PC-9 (cell line): ENCODE results near the gene BAD. TPM values are rescaled to one million over a fixed set of nuclear protein-coding genes. Genes with fewer than 3 reads are reported as not detected.

Experiments used
- BruUV-seq: library from RNA; stranded (reverse); fragments of 400-500 nt; replicated peaks from 2 replicates; lab custom pipeline; 2021; lab: Mats Ljungman, UMichigan
- CTCF ChIA-PET: fragments of 300-600 bp; sonication (Branson Sonifier 250); formaldehyde crosslinking; loops from one replicate; lab custom pipeline; 2022; ENCODE audit warnings: antibody characterized with exemption; lab: Charles Lee
- POLR2A ChIA-PET: fragments of 300-600 bp; sonication (Branson Sonifier 250); formaldehyde crosslinking; loops from one replicate; lab custom pipeline; 2022; ENCODE audit warnings: antibody characterized with exemption; ENCODE audit not compliant: unreplicated experiment; lab: Charles Lee
- DNase-seq, 2 experiments: peaks; one replicate each; pipeline versions ENCODE4 v3.0.0 to v3.0.0-alpha.2; 2015 to 2022; ENCODE audit warnings: mixed read lengths in 1 of 2
- H2AFZ ChIP-seq: fragments of 200-600 bp; sonication (generic); 2 replicates; pipeline ENCODE4 v1.8.1; 2017; ENCODE audit warnings: antibody characterized with exemption
- H3F3A ChIP-seq: fragments of 200-600 bp; sonication (generic); 2 replicates; pipeline ENCODE4 v1.8.1; 2017; ENCODE audit warnings: antibody characterized with exemption, mild to moderate bottlenecking, low read depth; ENCODE audit not compliant: insufficient read depth
- H3K27ac ChIP-seq: fragments of 200-600 bp; sonication (generic); 2 replicates; pipeline ENCODE4 v1.6.1; 2016; ENCODE audit warnings: mixed run types
- H3K27me3 ChIP-seq: fragments of 200-600 bp; sonication (generic); 2 replicates; pipeline ENCODE4 v1.6.1; 2016; ENCODE audit warnings: low read depth, mixed run types; ENCODE audit not compliant: insufficient read depth
- H3K36me3 ChIP-seq: fragments of 200-600 bp; sonication (generic); 2 replicates; pipeline ENCODE4 v1.6.1; 2016; ENCODE audit warnings: low read depth, mixed run types
- H3K4me1 ChIP-seq: fragments of 200-600 bp; sonication (generic); replicated peaks from 2 replicates; pipeline ENCODE4 v1.6.1; 2016; ENCODE audit warnings: mixed run types; ENCODE audit not compliant: insufficient read depth
- H3K4me2 ChIP-seq: fragments of 200-600 bp; sonication (generic); 2 replicates; pipeline ENCODE4 v1.6.1; 2017; ENCODE audit warnings: mixed run types
- H3K4me3 ChIP-seq: fragments of 200-600 bp; sonication (generic); 2 replicates; pipeline ENCODE4 v1.6.1; 2016; ENCODE audit warnings: mixed run types
- H3K79me2 ChIP-seq: fragments of 200-600 bp; sonication (generic); 2 replicates; pipeline ENCODE4 v1.6.1; 2017; ENCODE audit warnings: low read depth, mixed run types
- H3K9me2 ChIP-seq: fragments of 200-600 bp; sonication (generic); 2 replicates; pipeline ENCODE4 v1.8.1; 2017; ENCODE audit warnings: mild to moderate bottlenecking; ENCODE audit not compliant: insufficient read depth
- H3K9me3 ChIP-seq: fragments of 200-600 bp; sonication (generic); 2 replicates; pipeline ENCODE4 v1.8.1; 2016; ENCODE audit warnings: low read depth; ENCODE audit not compliant: insufficient read depth
- H4K20me1 ChIP-seq: fragments of 200-600 bp; sonication (generic); 2 replicates; pipeline ENCODE4 v1.8.1; 2017; ENCODE audit not compliant: insufficient read depth
- CTCF ChIP-seq: fragments of 200-600 bp; sonication (generic); conservative IDR thresholded peaks from 2 replicates; pipeline ENCODE4 v1.6.1; 2017; ENCODE audit warnings: mixed run types, antibody characterized with exemption, mild to moderate bottlenecking, moderate library complexity
- EZH2 ChIP-seq: fragments of 200-600 bp; sonication (generic); IDR thresholded peaks from 2 replicates; pipeline ENCODE4 v1.8.0; 2017; ENCODE audit warnings: antibody characterized with exemption, low read depth
- intact Hi-C: fragments of 100-400 bp; cut with micrococcal nuclease; formaldehyde crosslinking; loops from one replicate; pipeline ENCODE4 v1.10.0; 2022; ENCODE audit not compliant: unreplicated experiment
- total RNA-seq: library from RNA; stranded (reverse); gene quantifications from 2 replicates; pipeline ENCODE4 v1.2.3, GENCODE V29; 2021

BAD gene
- total RNA-seq, 1 experiment from 2014 or later: 94.3 TPM

- BruUV-seq: no TSS peak
- no peak overlapping the region for H2AFZ ChIP-seq
- peak overlapping the region; percentile 41 for H3K27ac ChIP-seq
- H3K9me3 ChIP-seq: no peaks in the 10 kb centered on the region
- no peaks in the 10 kb centered on the region for H3K27me3 ChIP-seq
- intact Hi-C loops: loop anchor here (2.0 kb wide), 3 partner anchors 42 to 82 kb away; partner anchors contain the start of genes RPS6KA4 and VEGFB
- H3K4me1 ChIP-seq: peaks cover 28% of the 10 kb centered on the region
- no peaks in the 10 kb centered on the region for H3K36me3 ChIP-seq
- ChIA-PET POLR2A (interaction anchor here (0.6 to 1.0 kb wide), 3 partner anchors 26 to 78 kb away, joined by 3 to 7 read pairs (median 4); partner anchors contain the start of genes PRDX5 and TRMT112), CTCF (interaction anchor here (0.6 to 1.6 kb wide), 8 partner anchors 9 to 373 kb away, joined by 3 to 14 read pairs (median 8); partner anchors contain the start of gene PRDX5)
- peak; percentile 85 to 97 for DNase-seq
- no peaks in the 10 kb centered on the region for H3K9me2 ChIP-seq
- TF ChIP-seq CTCF (no peak), EZH2 (no peak)
- no peaks in the 10 kb centered on the region for H4K20me1 ChIP-seq
- H3K4me3 ChIP-seq: no peak overlapping the region
- H3K79me2 ChIP-seq: peaks cover 21% of the 10 kb centered on the region
- H3F3A ChIP-seq: peaks cover 43% of the 10 kb centered on the region
- H3K4me2 ChIP-seq: peak overlapping the region; percentile 41
Observed at GRCh38 chr11:64276653-64277431, 7.6 kb downstream of the BAD start.

GRCh38 chr11:64275841-64276240, 8.6 kb downstream of the BAD start:
- ChIA-PET POLR2A (interaction anchor here (0.7 kb wide), 2 partner anchors 27 to 662 kb away, joined by 7 to 18 read pairs; no protein-coding TSS in a partner anchor), CTCF (interaction anchor here (1.0 to 1.6 kb wide), 3 partner anchors 29 to 56 kb away, joined by 3 to 13 read pairs (median 5); partner anchors contain the start of gene PRDX5)
- intact Hi-C loops: loop anchor here (2.0 kb wide), 3 partner anchors 41 to 83 kb away; partner anchors contain the start of genes RPS6KA4 and VEGFB
- no peak overlapping the region for H3K4me3 ChIP-seq
- H3K27ac ChIP-seq: 0 out of 2 replicates have a peak overlapping the region, but pooled peaks have one; percentile 27
- no peak for TF ChIP-seq EZH2
- TF ChIP-seq CTCF: no peak
- no peaks in the 10 kb centered on the region for H3K27me3 ChIP-seq
- TSS peak; percentile 13 for BruUV-seq
- no peaks in the 10 kb centered on the region for H4K20me1 ChIP-seq
- H3K4me1 ChIP-seq: peaks cover 29% of the 10 kb centered on the region
- peaks cover 25% of the 10 kb centered on the region for H3K79me2 ChIP-seq
- H3F3A ChIP-seq: peaks cover 49% of the 10 kb centered on the region
- H3K4me2 ChIP-seq: no peak overlapping the region
- no peak overlapping the region for H2AFZ ChIP-seq
- DNase-seq: peak in 1 of 2 experiments; percentile 26
- H3K9me2 ChIP-seq: no peaks in the 10 kb centered on the region
- no peaks in the 10 kb centered on the region for H3K9me3 ChIP-seq
- H3K36me3 ChIP-seq: no peaks in the 10 kb centered on the region

- no peak overlapping the region for H3K27ac ChIP-seq
- H3K4me1 ChIP-seq: peaks cover 29% of the 10 kb centered on the region
- H3K27me3 ChIP-seq: no peaks in the 10 kb centered on the region
- H3F3A ChIP-seq: peaks cover 53% of the 10 kb centered on the region
- H3K4me3 ChIP-seq: no peak overlapping the region
- POLR2A ChIA-PET: interaction anchor here (0.7 kb wide), 1 partner anchor 662 kb away, joined by 18 read pairs; no protein-coding TSS in a partner anchor
- no peaks in the 10 kb centered on the region for H3K9me3 ChIP-seq
- no peaks in the 10 kb centered on the region for H4K20me1 ChIP-seq
- peaks cover 25% of the 10 kb centered on the region for H3K79me2 ChIP-seq
- peak in 1 of 2 experiments; percentile 18 for DNase-seq
- H3K36me3 ChIP-seq: no peaks in the 10 kb centered on the region
- H3K9me2 ChIP-seq: no peaks in the 10 kb centered on the region
- no peak for TF ChIP-seq CTCF
- no peak for TF ChIP-seq EZH2
- CTCF ChIA-PET: interaction anchor here (1.0 to 1.1 kb wide), 2 partner anchors 29 to 57 kb away, joined by 3 to 5 read pairs; no protein-coding TSS in a partner anchor
- intact Hi-C loops: no loop called here
- H2AFZ ChIP-seq: no peak overlapping the region
- no TSS peak for BruUV-seq
- H3K4me2 ChIP-seq: no peak overlapping the region
Observed at GRCh38 chr11:64275031-64275800, 9.2 kb downstream of the BAD start.
